ENCODE measurements around the gene PRXL2A. TPM values are rescaled to one million over a fixed set of nuclear protein-coding genes. Genes with fewer than 3 reads are reported as not detected.

The PRXL2A gene
- total RNA-seq, 1 donor: 5.1 TPM

DNA sequence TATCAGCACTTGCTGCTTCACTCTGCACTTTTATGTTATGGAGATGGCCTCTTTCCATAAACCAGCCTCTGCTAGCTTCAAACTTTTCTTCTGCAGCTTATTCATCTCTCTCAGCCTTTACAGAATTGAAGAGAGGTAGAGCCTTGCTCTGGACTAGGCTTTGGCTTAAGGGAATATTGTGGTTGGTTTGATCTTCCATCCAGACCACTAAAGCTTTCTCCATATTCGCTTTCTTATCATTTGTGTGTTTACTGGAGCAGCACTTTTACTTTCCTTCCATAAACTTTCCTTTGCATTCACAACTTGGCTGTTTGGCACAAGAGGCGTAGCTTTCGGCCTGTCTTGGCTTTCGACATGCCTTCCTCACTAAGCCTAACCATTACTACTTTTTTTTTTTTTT lies 28.2 kb upstream of the PRXL2A start:
- H3K9me3 ChIP-seq (ENCODE audit: low read depth, low read length): no peaks in the 10 kb centered on the region
- H4K20me1 ChIP-seq (ENCODE audit: insufficient read depth, low read length): no peaks in the 10 kb centered on the region
- H3K79me2 ChIP-seq (ENCODE audit: insufficient read depth, low read length): no peaks in the 10 kb centered on the region
- H3K4me2 ChIP-seq (ENCODE audit: insufficient read depth, low read length): no peak overlapping the region
- no peak overlapping the region for H2AFZ ChIP-seq (ENCODE audit: low read length)
- H3K27me3 ChIP-seq (ENCODE audit: insufficient read depth, low read length): peaks cover 6% of the 10 kb centered on the region
- H3K4me3 ChIP-seq (ENCODE audit: insufficient read depth, low read length): no peak overlapping the region
- H3K4me1 ChIP-seq (ENCODE audit: insufficient read depth, low read length): no peaks in the 10 kb centered on the region
- no peak for TF ChIP-seq CTCF (IDR thresholded peaks at IDR 0.05; ENCODE audit: extremely low read depth, low read depth, low read length)
- H3K36me3 ChIP-seq (ENCODE audit: insufficient read depth, low read length): no peaks in the 10 kb centered on the region
- no peak overlapping the region for H3K27ac ChIP-seq (ENCODE audit: low read depth, low read length)
- DNase-seq (ENCODE audit: insufficient read length, low spot score, missing footprints): no peak

GRCh38 chr10:80382989-80383388 lies 25.4 kb upstream of the PRXL2A start:
- Histone ChIP-seq H3K4me2 (ENCODE audit: insufficient read depth, low read length) (no peak overlapping the region), H3K27ac (ENCODE audit: low read depth, low read length) (no peak overlapping the region), H3K36me3 (ENCODE audit: insufficient read depth, low read length) (no peaks in the 10 kb centered on the region), H3K9me3 (ENCODE audit: low read depth, low read length) (no peaks in the 10 kb centered on the region), H2AFZ (ENCODE audit: low read length) (no peak overlapping the region), H3K79me2 (ENCODE audit: insufficient read depth, low read length) (no peaks in the 10 kb centered on the region), H4K20me1 (ENCODE audit: insufficient read depth, low read length) (no peaks in the 10 kb centered on the region), H3K4me3 (ENCODE audit: insufficient read depth, low read length) (no peak overlapping the region), H3K27me3 (ENCODE audit: insufficient read depth, low read length) (peaks cover 2% of the 10 kb centered on the region), H3K4me1 (ENCODE audit: insufficient read depth, low read length) (no peaks in the 10 kb centered on the region)
- DNase-seq (ENCODE audit: insufficient read length, low spot score, missing footprints): no peak
- peak; percentile 57 for TF ChIP-seq CTCF (IDR thresholded peaks at IDR 0.05; ENCODE audit: extremely low read depth, low read depth, low read length)

DNA sequence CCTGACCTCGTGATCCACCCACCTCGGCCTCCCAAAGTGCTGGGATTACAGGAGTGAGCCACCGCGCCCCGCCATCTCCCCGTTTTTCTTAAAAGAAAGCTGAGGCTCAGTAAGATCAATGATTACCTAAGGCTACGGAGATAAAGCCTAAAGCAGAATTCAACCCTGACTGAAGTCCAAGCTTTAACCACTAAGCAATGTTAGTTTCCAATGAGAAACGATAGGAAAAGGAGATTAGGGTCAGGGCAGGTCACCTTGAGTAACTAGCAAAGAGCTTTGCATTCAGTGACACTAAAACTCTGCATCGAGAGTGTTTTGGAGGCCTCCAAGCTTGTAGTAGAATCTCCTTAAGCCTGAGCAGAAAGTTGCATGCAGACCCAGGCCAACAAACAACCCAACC lies 17.6 kb upstream of the PRXL2A start:
- H3K27ac ChIP-seq (ENCODE audit: low read depth, low read length): no peak overlapping the region
- H3K4me2 ChIP-seq (ENCODE audit: insufficient read depth, low read length): no peak overlapping the region
- no peaks in the 10 kb centered on the region for H3K9me3 ChIP-seq (ENCODE audit: low read depth, low read length)
- DNase-seq (ENCODE audit: insufficient read length, low spot score, missing footprints): no peak
- no peaks in the 10 kb centered on the region for H4K20me1 ChIP-seq (ENCODE audit: insufficient read depth, low read length)
- no peak for TF ChIP-seq CTCF (IDR thresholded peaks at IDR 0.05; ENCODE audit: extremely low read depth, low read depth, low read length)
- H3K79me2 ChIP-seq (ENCODE audit: insufficient read depth, low read length): no peaks in the 10 kb centered on the region
- H3K4me3 ChIP-seq (ENCODE audit: insufficient read depth, low read length): no peak overlapping the region
- H3K4me1 ChIP-seq (ENCODE audit: insufficient read depth, low read length): no peaks in the 10 kb centered on the region
- H2AFZ ChIP-seq (ENCODE audit: low read length): no peak overlapping the region
- no peaks in the 10 kb centered on the region for H3K27me3 ChIP-seq (ENCODE audit: insufficient read depth, low read length)
- no peaks in the 10 kb centered on the region for H3K36me3 ChIP-seq (ENCODE audit: insufficient read depth, low read length)

- H3K4me1 ChIP-seq (ENCODE audit: insufficient read depth, low read length): no peaks in the 10 kb centered on the region
- H3K4me3 ChIP-seq (ENCODE audit: insufficient read depth, low read length): no peak overlapping the region
- no peak overlapping the region for H3K4me2 ChIP-seq (ENCODE audit: insufficient read depth, low read length)
- no peaks in the 10 kb centered on the region for H3K79me2 ChIP-seq (ENCODE audit: insufficient read depth, low read length)
- DNase-seq (ENCODE audit: insufficient read length, low spot score, missing footprints): no peak
- no peaks in the 10 kb centered on the region for H3K9me3 ChIP-seq (ENCODE audit: low read depth, low read length)
- TF ChIP-seq CTCF (IDR thresholded peaks at IDR 0.05; ENCODE audit: extremely low read depth, low read depth, low read length): no peak
- no peaks in the 10 kb centered on the region for H3K27me3 ChIP-seq (ENCODE audit: insufficient read depth, low read length)
- no peak overlapping the region for H2AFZ ChIP-seq (ENCODE audit: low read length)
- H4K20me1 ChIP-seq (ENCODE audit: insufficient read depth, low read length): no peaks in the 10 kb centered on the region
- H3K27ac ChIP-seq (ENCODE audit: low read depth, low read length): no peak overlapping the region
- no peaks in the 10 kb centered on the region for H3K36me3 ChIP-seq (ENCODE audit: insufficient read depth, low read length)
Observed at GRCh38 chr10:80392250-80392649, 16.1 kb upstream of the PRXL2A start.
